ENCODE measurements around the gene MPL. TPM values are rescaled to one million over a fixed set of nuclear protein-coding genes. Genes with fewer than 3 reads are reported as not detected.

MPL gene
- total RNA-seq, 1 experiment from 2014 or later = 0.15 TPM

- DNase-seq (ENCODE audit: low spot score) = no peak
- Mint-ChIP-seq H3K27me3 (ENCODE audit: low read depth) (no peaks in the 10 kb centered on the region; the same call in 1 of the 2 replicates), H3K36me3 (no peaks in the 10 kb centered on the region), H3K27ac (no peak overlapping the region), H3K4me3 (no peak overlapping the region), H3K4me1 (no peaks in the 10 kb centered on the region), H3K9me3 (no peaks in the 10 kb centered on the region)
- POLR2A ChIA-PET = no interaction called here
- ATAC-seq = no peak
- CTCF ChIA-PET = interaction anchor here (1.2 to 2.0 kb wide), 2 partner anchors 24 to 105 kb away, joined by 3 to 7 read pairs; partner anchors contain the start of gene C1orf210
- TF ChIP-seq ZBTB21 (CRISPR knock-in tag; IDR thresholded peaks at IDR 0.05; ENCODE audit: borderline replicate concordance) = no peak
- TF ChIP-seq IRF2 (CRISPR knock-in tag; IDR thresholded peaks at IDR 0.05; ENCODE audit: borderline replicate concordance, low read depth) = no peak
- no peak for TF ChIP-seq ARID4B (CRISPR knock-in tag; IDR thresholded peaks at IDR 0.05; ENCODE audit: borderline replicate concordance)
- no peak for TF ChIP-seq FOXK1 (CRISPR knock-in tag; IDR thresholded peaks at IDR 0.05)
- no peak for TF ChIP-seq ZNF423 (CRISPR knock-in tag; IDR thresholded peaks at IDR 0.05)
- no peak for TF ChIP-seq ZNF263 (CRISPR knock-in tag; IDR thresholded peaks at IDR 0.05; ENCODE audit: low read depth)
- no peak for TF ChIP-seq TCF7 (CRISPR knock-in tag; IDR thresholded peaks at IDR 0.05; ENCODE audit: low read depth)
- TF ChIP-seq NR1H2 (CRISPR knock-in tag; IDR thresholded peaks at IDR 0.05) = no peak
Observed at GRCh38 chr1:43309405-43310025, 28.1 kb upstream of the MPL start.

GRCh38 chr1:43311521-43311920 lies 26.1 kb upstream of the MPL start:
- Mint-ChIP-seq H3K4me1 (no peaks in the 10 kb centered on the region), H3K9me3 (no peaks in the 10 kb centered on the region), H3K27ac (no peak overlapping the region), H3K36me3 (no peaks in the 10 kb centered on the region), H3K27me3 (ENCODE audit: low read depth) (no peaks in the 10 kb centered on the region; the same call in 1 of the 2 replicates), H3K4me3 (no peak overlapping the region)
- ChIA-PET CTCF (interaction anchor here (1.5 to 1.6 kb wide), 2 partner anchors 47 to 85 kb away, joined by 3 to 5 read pairs; partner anchors contain the start of gene CDC20), POLR2A (no interaction called here)
- DNase-seq (ENCODE audit: low spot score) (no peak), ATAC-seq (no peak)
- TF ChIP-seq GTF2I (CRISPR knock-in tag; conservative IDR thresholded peaks at IDR 0.05) (no peak), ESRRA (CRISPR knock-in tag; IDR thresholded peaks at IDR 0.05; ENCODE audit: borderline replicate concordance) (no peak), NR1H2 (CRISPR knock-in tag; IDR thresholded peaks at IDR 0.05) (no peak), JAZF1 (CRISPR knock-in tag; IDR thresholded peaks at IDR 0.05) (no peak), AR (CRISPR knock-in tag; IDR thresholded peaks at IDR 0.05) (no peak), MYBL2 (CRISPR knock-in tag; IDR thresholded peaks at IDR 0.05) (no peak), CREB1 (CRISPR knock-in tag; IDR thresholded peaks at IDR 0.05) (no peak), ARID4B (CRISPR knock-in tag; IDR thresholded peaks at IDR 0.05; ENCODE audit: borderline replicate concordance) (no peak), MLX (CRISPR knock-in tag; IDR thresholded peaks at IDR 0.05) (no peak), ZNF425 (CRISPR knock-in tag; conservative IDR thresholded peaks at IDR 0.05) (no peak), JUN (CRISPR knock-in tag; IDR thresholded peaks at IDR 0.05) (no peak), MAX (CRISPR knock-in tag; IDR thresholded peaks at IDR 0.05) (no peak), ZMAT4 (CRISPR knock-in tag; IDR thresholded peaks at IDR 0.05) (no peak)
